Thyroid gland (tissue), 4 donors: ENCODE data around the gene PTPRN2.

ENCODE experiments used
- POLR2A ChIP-seq, 2 donors: fragments of 450-650 bp; IDR thresholded peaks; one replicate each; pipeline ENCODE4 v1.6.1; 2017; ENCODE audit warnings: antibody characterized with exemption in 2 of 2, mild to moderate bottlenecking in 2 of 2, moderate library complexity in 1 of 2
- TF ChIP-seq, protein P1 (sequence below), 6 experiments: fragments of 200-600 bp in 3 of 6; fragments of 450-650 bp in 3 of 6; sonication (generic) in 3 of 6; IDR thresholded peaks; one replicate each; pipeline ENCODE4 v1.5.1; 2016 to 2019; ENCODE audit warnings: antibody characterized with exemption in 6 of 6, mild to moderate bottlenecking in 2 of 6, inconsistent platforms in 1 of 6, moderate library complexity in 1 of 6

DNA sequence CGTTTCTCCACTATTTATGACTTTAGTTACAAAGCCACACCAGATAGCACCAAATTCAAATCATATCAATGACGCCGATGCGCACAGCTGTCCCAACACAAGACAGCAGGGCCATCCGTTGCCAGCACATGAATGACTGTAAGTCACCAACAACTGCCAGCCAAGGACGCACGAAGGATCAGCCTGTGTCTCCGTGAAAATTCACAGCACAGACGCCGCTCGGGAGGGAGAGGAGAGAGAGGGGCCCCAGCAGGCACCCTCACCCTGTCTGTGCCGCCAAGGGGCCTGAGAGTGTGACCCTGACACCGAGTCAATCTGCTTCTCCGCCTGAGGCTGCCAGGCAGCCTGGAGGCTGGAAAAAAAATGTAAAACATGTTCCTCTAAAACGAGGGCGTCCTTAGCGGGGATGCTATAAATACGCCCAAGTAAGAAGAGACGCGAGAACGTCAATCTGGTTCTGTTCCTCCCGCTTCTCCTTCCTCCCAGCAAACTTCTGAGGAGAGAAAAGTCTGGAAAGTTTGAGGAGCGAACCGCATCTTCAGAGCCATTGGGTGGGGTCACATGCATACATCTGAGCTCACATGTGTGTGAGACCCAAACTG lies 111.2 kb downstream of the PTPRN2 start:
- TF ChIP-seq POLR2A (IDR thresholded peaks at IDR 0.05): no peak
- TF ChIP-seq, protein P1, sequence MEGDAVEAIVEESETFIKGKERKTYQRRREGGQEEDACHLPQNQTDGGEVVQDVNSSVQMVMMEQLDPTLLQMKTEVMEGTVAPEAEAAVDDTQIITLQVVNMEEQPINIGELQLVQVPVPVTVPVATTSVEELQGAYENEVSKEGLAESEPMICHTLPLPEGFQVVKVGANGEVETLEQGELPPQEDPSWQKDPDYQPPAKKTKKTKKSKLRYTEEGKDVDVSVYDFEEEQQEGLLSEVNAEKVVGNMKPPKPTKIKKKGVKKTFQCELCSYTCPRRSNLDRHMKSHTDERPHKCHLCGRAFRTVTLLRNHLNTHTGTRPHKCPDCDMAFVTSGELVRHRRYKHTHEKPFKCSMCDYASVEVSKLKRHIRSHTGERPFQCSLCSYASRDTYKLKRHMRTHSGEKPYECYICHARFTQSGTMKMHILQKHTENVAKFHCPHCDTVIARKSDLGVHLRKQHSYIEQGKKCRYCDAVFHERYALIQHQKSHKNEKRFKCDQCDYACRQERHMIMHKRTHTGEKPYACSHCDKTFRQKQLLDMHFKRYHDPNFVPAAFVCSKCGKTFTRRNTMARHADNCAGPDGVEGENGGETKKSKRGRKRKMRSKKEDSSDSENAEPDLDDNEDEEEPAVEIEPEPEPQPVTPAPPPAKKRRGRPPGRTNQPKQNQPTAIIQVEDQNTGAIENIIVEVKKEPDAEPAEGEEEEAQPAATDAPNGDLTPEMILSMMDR (IDR thresholded peaks at IDR 0.05): no peak
